A549 (cell line): ENCODE measurements around the gene PYY. TPM values are rescaled to one million over a fixed set of nuclear protein-coding genes. Genes with fewer than 3 reads are reported as not detected.

Source experiments
- ATAC-seq, 2 experiments: fragments of 200-7000 bp in 1 of 2; fragments of >200 bp in 1 of 2; cut with Nextera tagmentation in 1 of 2; cut with Tn5 transposase in 1 of 2; 3 replicates each; pipeline versions ENCODE4 v1.8.0 to v1.9.1; 2018 to 2020; ENCODE audit warnings: mild to moderate bottlenecking in 1 of 2, moderate library complexity in 1 of 2
- CTCF ChIA-PET: fragments of 300-600 bp; sonication (Branson Sonifier 250); formaldehyde crosslinking; extraction: SDS; loops from one replicate; lab custom pipeline; 2021; ENCODE audit warnings: antibody characterized with exemption, inconsistent platforms; lab: Yijun Ruan, JAX
- POLR2A ChIA-PET: fragments of 350-600 bp; formaldehyde crosslinking; extraction: SDS; loops from one replicate; lab custom pipeline; 2021; ENCODE audit warnings: antibody characterized with exemption, inconsistent platforms; lab: Yijun Ruan, JAX
- DNase-seq, 2 experiments: peaks; one replicate each; pipeline versions ENCODE4 v3.0.0 to v3.0.0-alpha.2; 2011 to 2016; ENCODE audit warnings: low read depth in 1 of 2, low spot score in 1 of 2
- FAIRE-seq: peaks from 2 replicates; lab custom pipeline; 2011; peaks lifted over from hg19 to GRCh38; lab: Jason Lieb, UNC
- H3K27ac ChIP-seq, 2 experiments: fragments of >200 bp; sonication (Bioruptor Twin); formaldehyde crosslinking; 3 replicates each; pipeline ENCODE4 v1.5.1; 2016 to 2017
- H3K4me1 ChIP-seq: fragments of >200 bp; sonication (Bioruptor Twin); formaldehyde crosslinking; 3 replicates; pipeline ENCODE4 v1.6.1; 2016
- H3K4me2 ChIP-seq: fragments of >200 bp; sonication (Bioruptor Twin); formaldehyde crosslinking; 3 replicates; pipeline ENCODE4 v1.6.1; 2016
- H3K4me3 ChIP-seq: fragments of >200 bp; sonication (Bioruptor Twin); formaldehyde crosslinking; 3 replicates; pipeline ENCODE4 v1.5.1; 2016
- H3K9me3 ChIP-seq: fragments of >200 bp; sonication (Bioruptor Twin); formaldehyde crosslinking; 3 replicates; pipeline ENCODE4 v1.6.1; 2016
- BCL3 ChIP-seq: fragments of >200 bp; sonication (Bioruptor Twin); formaldehyde crosslinking; IDR thresholded peaks from 3 replicates; pipeline ENCODE4 v1.6.1; 2016
- CBX2 ChIP-seq: fragments of 200-600 bp; sonication (generic); IDR thresholded peaks from 2 replicates; pipeline ENCODE4 v1.6.1; 2016; ENCODE audit warnings: low read depth, mild to moderate bottlenecking, borderline replicate concordance
- EHF ChIP-seq: fragments of 250-450 bp; sonication (Bioruptor Pico); IDR thresholded peaks from 2 replicates; pipeline ENCODE4 v1.5.0; 2020; ENCODE audit warnings: mild to moderate bottlenecking
- EHMT2 ChIP-seq: fragments of 200-600 bp; sonication (generic); IDR thresholded peaks from 2 replicates; pipeline ENCODE4 v1.6.1; 2016; ENCODE audit warnings: antibody characterized with exemption, low read depth, mild to moderate bottlenecking, moderate library complexity
- ELK1 ChIP-seq: fragments of 150-350 bp; IDR thresholded peaks from 2 replicates; pipeline ENCODE4 v1.6.1; 2014; ENCODE audit warnings: low read depth, mild to moderate bottlenecking, low read length
- EP300 ChIP-seq, 2 experiments: fragments of >200 bp; sonication (Bioruptor Twin); formaldehyde crosslinking; IDR thresholded peaks; 2 replicates in 1 of 2; 3 replicates in 1 of 2; pipeline ENCODE4 v1.6.1; 2016 to 2017
- FOSB ChIP-seq: fragments of 250-450 bp; sonication (Bioruptor Pico); IDR thresholded peaks from 2 replicates; pipeline ENCODE4 v1.5.0; 2020; ENCODE audit warnings: mild to moderate bottlenecking, moderate library complexity
- HDAC2 ChIP-seq: fragments of 200-600 bp; sonication (generic); IDR thresholded peaks from 2 replicates; pipeline ENCODE4 v1.6.1; 2016
- HEYL ChIP-seq: fragments of 250-450 bp; sonication (Bioruptor Pico); IDR thresholded peaks from 2 replicates; pipeline ENCODE4 v1.8.0; 2021; ENCODE audit warnings: mild to moderate bottlenecking, moderate library complexity
- HMGXB4 ChIP-seq: fragments of 250-450 bp; sonication (Bioruptor Pico); IDR thresholded peaks from 2 replicates; pipeline ENCODE4 v1.5.0; 2021; ENCODE audit warnings: mild to moderate bottlenecking, moderate library complexity, borderline replicate concordance
- HOXB13 ChIP-seq: fragments of 250-450 bp; sonication (Bioruptor Pico); IDR thresholded peaks from 2 replicates; pipeline ENCODE4 v1.5.0; 2020; ENCODE audit warnings: low read depth, mild to moderate bottlenecking, moderate library complexity
- MAFK ChIP-seq: fragments of 450-650 bp; IDR thresholded peaks from 2 replicates; pipeline ENCODE4 v1.6.1; 2014; ENCODE audit not compliant: partially characterized antibody
- NPAS2 ChIP-seq: fragments of 250-450 bp; sonication (Bioruptor Pico); IDR thresholded peaks from 2 replicates; pipeline ENCODE4 v1.8.0; 2022; ENCODE audit warnings: mild to moderate bottlenecking, moderate library complexity, borderline replicate concordance
- PHF8 ChIP-seq: fragments of 200-600 bp; sonication (generic); IDR thresholded peaks from 2 replicates; pipeline ENCODE4 v1.6.1; 2016; ENCODE audit warnings: low read depth, mild to moderate bottlenecking, antibody characterized with exemption, moderate library complexity, borderline replicate concordance
- POLR2A ChIP-seq: IDR thresholded peaks from 2 replicates; pipeline ENCODE4 v1.6.1; 2012; ENCODE audit warnings: mild to moderate bottlenecking, low read length
- POLR2AphosphoS2 ChIP-seq: conservative IDR thresholded peaks from 2 replicates; pipeline ENCODE4 v1.6.1; 2012; ENCODE audit warnings: low read length, improper control_type of control experiment, inconsistent platforms
- RCOR1 ChIP-seq: fragments of 150-350 bp; IDR thresholded peaks from 2 replicates; pipeline ENCODE4 v1.6.1; 2014; ENCODE audit warnings: antibody characterized with exemption, low read length, low read depth
- RNF2 ChIP-seq: fragments of 200-600 bp; sonication (generic); IDR thresholded peaks from 2 replicates; pipeline ENCODE4 v1.6.1; 2016; ENCODE audit warnings: low read depth, mild to moderate bottlenecking, antibody characterized with exemption, moderate library complexity, borderline replicate concordance
- SREBF2 ChIP-seq: fragments of 450-650 bp; IDR thresholded peaks from 2 replicates; pipeline ENCODE4 v1.6.1; 2014; ENCODE audit warnings: mild to moderate bottlenecking, moderate library complexity
- TFCP2L1 ChIP-seq: fragments of 250-450 bp; sonication (Bioruptor Pico); IDR thresholded peaks from 2 replicates; pipeline ENCODE4 v1.5.0; 2021; ENCODE audit warnings: mild to moderate bottlenecking
- USF2 ChIP-seq: fragments of 450-650 bp; IDR thresholded peaks from 2 replicates; pipeline ENCODE4 v1.6.1; 2014; ENCODE audit warnings: antibody characterized with exemption
- ZSCAN20 ChIP-seq: fragments of 250-450 bp; sonication (Bioruptor Pico); IDR thresholded peaks from 2 replicates; pipeline ENCODE4 v1.8.0; 2022; ENCODE audit warnings: mild to moderate bottlenecking, moderate library complexity
- WGBS: methylation state at CpG from one replicate; pipeline ENCODE4 v1.1.6; 2017; ENCODE audit errors: missing lambda C conversion rate; 5-methylcytosine and 5-hydroxymethylcytosine counted together
- polyA plus RNA-seq, 4 experiments: library from polyadenylated mRNA; depleted of rRNA in 3 of 4; stranded (reverse); fragments of >200 nt; fragmentation: RNase III in 1 of 4; extraction: RNeasy Plus Mini Kit Qiagen cat#74134 plus additional on column Dnase treatment in 1 of 4; gene quantifications; 2 replicates in 3 of 4; 3 replicates in 1 of 4; pipeline ENCODE4 v1.2.3, GENCODE V29; 2011 to 2017

The PYY gene
- polyA plus RNA-seq, 2 of the 4 experiments (the other 2 are of a cell fraction), result not detected

GRCh38 chr17:43938838-43939182, 14.9 kb downstream of the PYY start:
- no peak overlapping the region for H3K4me2 ChIP-seq
- no peak for DNase-seq
- ATAC-seq, result no peak
- H3K4me3 ChIP-seq, result no peak overlapping the region
- ChIA-PET POLR2A (no interaction called here), CTCF (interaction anchor here (0.6 to 22.4 kb wide), 9 partner anchors 16 to 130 kb away, joined by 3 to 657 read pairs (median 3); partner anchors contain the start of genes MPP2 and NAGS)
- TF ChIP-seq EHF (CRISPR knock-in tag) (no peak), MAFK (no peak), HEYL (no peak), RNF2 (no peak), CBX2 (no peak), ELK1 (no peak), EHMT2 (no peak), POLR2A (no peak), SREBF2 (no peak)
- 79% methylated on average over 6 of the region's 6 CpGs for WGBS
- FAIRE-seq, result no peak
- H3K9me3 ChIP-seq, result no peaks in the 10 kb centered on the region
- H3K27ac ChIP-seq, result no peak overlapping the region
- H3K4me1 ChIP-seq, result peaks cover 9% of the 10 kb centered on the region; the same call in 2 of the 3 replicates

GRCh38 chr17:43936434-43936833, 17.3 kb downstream of the PYY start:
- FAIRE-seq (no peak), DNase-seq (no peak), ATAC-seq (no peak)
- Histone ChIP-seq H3K27ac (no peak overlapping the region), H3K4me3 (no peak overlapping the region), H3K4me1 (peaks cover 11% of the 10 kb centered on the region), H3K9me3 (no peaks in the 10 kb centered on the region), H3K4me2 (no peak overlapping the region)
- POLR2A ChIA-PET, result no interaction called here
- 90% methylated on average over 3 of the region's 3 CpGs for WGBS
- TF ChIP-seq NPAS2, result no peak
- no peak for TF ChIP-seq HDAC2
- TF ChIP-seq HOXB13 (CRISPR knock-in tag), result no peak
- TF ChIP-seq FOSB (CRISPR knock-in tag), result no peak
- no peak for TF ChIP-seq BCL3
- CTCF ChIA-PET, result interaction anchor here (0.6 to 22.4 kb wide), 10 partner anchors 11 to 82 kb away, joined by 3 to 657 read pairs (median 4); partner anchors contain the start of genes MPP2 and NAGS

GRCh38 chr17:43935926-43936261, 17.8 kb downstream of the PYY start:
- CTCF ChIA-PET, result interaction anchor here (1.2 to 22.4 kb wide), 5 partner anchors 8 to 62 kb away, joined by 3 to 657 read pairs (median 6); partner anchors contain the start of genes MPP2 and NAGS
- TF ChIP-seq ZSCAN20, result no peak
- TF ChIP-seq CBX2, result no peak
- TF ChIP-seq EP300 (IDR thresholded peaks at IDR 0.05), result no peak
- TF ChIP-seq RCOR1, result no peak
- no peak for TF ChIP-seq TFCP2L1
- TF ChIP-seq PHF8, result no peak
- no peak for TF ChIP-seq USF2
- no peak for TF ChIP-seq HOXB13 (CRISPR knock-in tag)
- TF ChIP-seq HMGXB4 (CRISPR knock-in tag), result no peak
- TF ChIP-seq POLR2AphosphoS2, result no peak
- ATAC-seq (no peak), DNase-seq (no peak), FAIRE-seq (no peak)
- Histone ChIP-seq H3K4me1 (peaks cover 17% of the 10 kb centered on the region), H3K9me3 (no peaks in the 10 kb centered on the region), H3K27ac (no peak overlapping the region), H3K4me3 (no peak overlapping the region), H3K4me2 (no peak overlapping the region)
- POLR2A ChIA-PET, result no interaction called here
- WGBS, result 87% methylated on average over 6 of the region's 6 CpGs
